H1 (cell line): ENCODE results near the gene CACNB2. TPM values are rescaled to one million over a fixed set of nuclear protein-coding genes. Genes with fewer than 3 reads are reported as not detected.
A peak's percentile ranks its signal among the peaks of the same experiment; 100 is the strongest.

Source experiments
- CTCF ChIA-PET: fragments of 300-600 bp; sonication (Branson Sonifier 250); formaldehyde crosslinking; loops from one replicate; lab custom pipeline; 2021; ENCODE audit not compliant: partially characterized antibody; lab: Charles Lee
- POLR2A ChIA-PET: fragments of 300-600 bp; sonication (Branson Sonifier 250); formaldehyde crosslinking; loops from one replicate; lab custom pipeline; 2021; ENCODE audit warnings: inconsistent platforms; ENCODE audit not compliant: partially characterized antibody; lab: Charles Lee
- DNase-seq, 2 experiments: peaks; one replicate each; pipeline versions ENCODE4 v3.0.0 to v3.0.0-alpha.2; 2010 to 2022; ENCODE audit warnings: low spot score in 2 of 2, low read depth in 1 of 2, mixed read lengths in 1 of 2
- FAIRE-seq: peaks from 2 replicates; lab custom pipeline; 2011; peaks lifted over from hg19 to GRCh38; lab: Jason Lieb, UNC
- H2AFZ ChIP-seq: 2 replicates; pipeline ENCODE4 v1.8.1; 2012; ENCODE audit warnings: low read length, inconsistent platforms
- H2AK5ac ChIP-seq: 2 replicates; pipeline ENCODE4 v1.6.1; 2013; ENCODE audit warnings: low read depth, low read length
- H2BK120ac ChIP-seq: replicated peaks from 2 replicates; pipeline ENCODE3; 2013; ENCODE audit warnings: low read depth, low read length, inconsistent platforms
- H2BK12ac ChIP-seq: 2 replicates; pipeline ENCODE4 v1.6.1; 2013; ENCODE audit warnings: low read depth, low read length
- H2BK15ac ChIP-seq: 2 replicates; pipeline ENCODE4 v1.6.1; 2013; ENCODE audit warnings: low read length
- H2BK20ac ChIP-seq: 2 replicates; pipeline ENCODE4 v1.6.1; 2013; ENCODE audit warnings: low read length
- H2BK5ac ChIP-seq: 2 replicates; pipeline ENCODE4 v1.6.1; 2013; ENCODE audit warnings: low read depth, low read length
- H3K14ac ChIP-seq: 2 replicates; pipeline ENCODE4 v1.6.1; 2013; ENCODE audit warnings: inconsistent platforms; ENCODE audit not compliant: insufficient read length
- H3K18ac ChIP-seq: 2 replicates; pipeline ENCODE4 v1.6.1; 2013; ENCODE audit warnings: low read length; ENCODE audit errors: extremely low read depth
- H3K23ac ChIP-seq: 2 replicates; pipeline ENCODE4 v1.6.1; 2013; ENCODE audit warnings: inconsistent platforms; ENCODE audit not compliant: insufficient read length
- H3K23me2 ChIP-seq: 2 replicates; pipeline ENCODE4 v1.6.1; 2013; ENCODE audit warnings: low read depth, low read length
- H3K27ac ChIP-seq: 2 replicates; pipeline ENCODE4 v1.6.1; 2011; ENCODE audit warnings: low read depth, low read length, inconsistent platforms
- H3K27me3 ChIP-seq, 4 experiments: replicated peaks in 1 of 4; 1 replicate in 1 of 4; 2 replicates in 3 of 4; pipeline versions ENCODE4 v1.6.1 to v1.8.1; 2011 to 2013; ENCODE audit warnings: low read length in 3 of 4, mild to moderate bottlenecking in 3 of 4, inconsistent platforms in 2 of 4, mixed read lengths in 2 of 4, moderate library complexity in 1 of 4; ENCODE audit not compliant: control insufficient read depth in 3 of 4, insufficient read depth in 3 of 4; ENCODE audit errors: extremely low read depth in 1 of 4
- H3K36me3 ChIP-seq, 4 experiments: 2 replicates each; pipeline versions ENCODE4 v1.6.1 to v1.8.1; 2011 to 2013; ENCODE audit warnings: mild to moderate bottlenecking in 4 of 4, low read length in 3 of 4, moderate library complexity in 2 of 4, control low read depth in 1 of 4, inconsistent platforms in 1 of 4; ENCODE audit not compliant: insufficient read depth in 4 of 4, control insufficient read depth in 2 of 4
- H3K4ac ChIP-seq: replicated peaks from 2 replicates; pipeline ENCODE3; 2013; ENCODE audit warnings: low read length, low read depth, mixed read lengths, inconsistent platforms; ENCODE audit not compliant: insufficient read length
- H3K4me1 ChIP-seq, 4 experiments: replicated peaks in 1 of 4; 1 replicate in 1 of 4; 2 replicates in 3 of 4; pipeline versions ENCODE4 v1.6.1 to v1.8.1; 2011 to 2013; ENCODE audit warnings: low read length in 3 of 4, inconsistent platforms in 2 of 4, mixed read lengths in 1 of 4; ENCODE audit not compliant: insufficient read depth in 4 of 4, control insufficient read depth in 3 of 4
- H3K4me2 ChIP-seq, 2 experiments: 2 replicates each; pipeline versions ENCODE4 v1.6.1 to v1.8.1; 2011 to 2013; ENCODE audit warnings: low read depth in 2 of 2, low read length in 2 of 2, control low read depth in 1 of 2, inconsistent platforms in 1 of 2, mild to moderate bottlenecking in 1 of 2; ENCODE audit not compliant: insufficient read depth in 1 of 2
- H3K4me3 ChIP-seq, 4 experiments: fragments of 200-600, 300-600 bp in 1 of 4; sonication (generic), shearing (Covaris generic), sonication (Bioruptor Twin) in 1 of 4; 2 replicates each; pipeline versions ENCODE4 v1.5.1 to v1.8.1; 2011 to 2016; ENCODE audit warnings: low read length in 4 of 4, low read depth in 3 of 4, control low read depth in 2 of 4, inconsistent platforms in 2 of 4, mild to moderate bottlenecking in 2 of 4, mixed read lengths in 1 of 4, moderate library complexity in 1 of 4; ENCODE audit not compliant: insufficient read depth in 2 of 4; ENCODE audit errors: extremely low read depth in 1 of 4
- H3K56ac ChIP-seq: replicated peaks from 2 replicates; pipeline ENCODE3; 2013; ENCODE audit warnings: low read depth, mild to moderate bottlenecking, mixed read lengths, low read length, inconsistent platforms; ENCODE audit not compliant: insufficient read length
- H3K79me1 ChIP-seq: 2 replicates; pipeline ENCODE4 v1.6.1; 2013; ENCODE audit warnings: low read depth, low read length, control low read depth
- H3K79me2 ChIP-seq, 2 experiments: 2 replicates each; pipeline versions ENCODE4 v1.6.1 to v1.8.1; 2012 to 2013; ENCODE audit warnings: low read length in 2 of 2, mild to moderate bottlenecking in 2 of 2, inconsistent platforms in 1 of 2; ENCODE audit not compliant: insufficient read depth in 2 of 2, control insufficient read depth in 1 of 2
- H3K9ac ChIP-seq, 4 experiments: replicated peaks in 1 of 4; 1 replicate in 1 of 4; 2 replicates in 3 of 4; pipeline versions ENCODE4 v1.6.1 to v1.8.1; 2011 to 2013; ENCODE audit warnings: low read depth in 3 of 4, low read length in 3 of 4, control low read depth in 2 of 4, mild to moderate bottlenecking in 2 of 4, moderate library complexity in 2 of 4, inconsistent platforms in 1 of 4; ENCODE audit errors: extremely low read depth in 1 of 4
- H3K9me3 ChIP-seq, 2 experiments: 2 replicates each; pipeline versions ENCODE4 v1.6.1 to v1.8.1; 2012 to 2013; ENCODE audit warnings: mild to moderate bottlenecking in 2 of 2, moderate library complexity in 2 of 2, control low read depth in 1 of 2, inconsistent platforms in 1 of 2, low read depth in 1 of 2, low read length in 1 of 2, mixed read lengths in 1 of 2; ENCODE audit not compliant: insufficient read depth in 2 of 2
- H4K20me1 ChIP-seq, 2 experiments: replicated peaks in 1 of 2; 2 replicates each; pipeline versions ENCODE3 to v1.8.1; 2011 to 2013; ENCODE audit warnings: inconsistent platforms in 2 of 2, low read length in 2 of 2, mild to moderate bottlenecking in 1 of 2; ENCODE audit not compliant: insufficient read depth in 2 of 2, control insufficient read depth in 1 of 2
- H4K5ac ChIP-seq: 2 replicates; pipeline ENCODE4 v1.6.1; 2013; ENCODE audit warnings: low read length, low read depth, mixed read lengths, inconsistent platforms; ENCODE audit not compliant: insufficient read length
- H4K8ac ChIP-seq: 2 replicates; pipeline ENCODE4 v1.8.0; 2013; ENCODE audit warnings: mild to moderate bottlenecking, moderate library complexity, low read length, inconsistent platforms; ENCODE audit not compliant: insufficient read depth; ENCODE audit errors: extremely low read depth
- H4K91ac ChIP-seq: replicated peaks from 2 replicates; pipeline ENCODE3; 2013; ENCODE audit warnings: low read length, mixed read lengths, inconsistent platforms; ENCODE audit not compliant: insufficient read length
- EP300 ChIP-seq, 2 experiments: IDR thresholded peaks; 1 replicate in 1 of 2; 2 replicates in 1 of 2; pipeline ENCODE4 v1.6.1; 2011 to 2012; ENCODE audit warnings: low read depth in 2 of 2, low read length in 2 of 2, mild to moderate bottlenecking in 2 of 2, borderline replicate concordance in 1 of 2, inconsistent platforms in 1 of 2, moderate library complexity in 1 of 2
- RXRA ChIP-seq: IDR thresholded peaks from 2 replicates; pipeline ENCODE4 v1.6.1; 2011; ENCODE audit warnings: low read depth, mild to moderate bottlenecking, low read length, moderate library complexity; ENCODE audit not compliant: insufficient read depth
- TEAD4 ChIP-seq: IDR thresholded peaks from 2 replicates; pipeline ENCODE4 v1.6.1; 2012; ENCODE audit warnings: low read depth, low read length, inconsistent platforms, mixed read lengths
- WGBS, 2 experiments: shearing (Covaris generic) in 1 of 2; methylation state at CpG; one replicate each; pipeline versions ENCODE4 v1.1.6 to v1.1.7; 2013 to 2015; ENCODE audit warnings: low lambda C conversion rate in 2 of 2, mixed read lengths in 2 of 2, inconsistent platforms in 1 of 2, low coverage in 1 of 2, missing lambda C conversion rate in 1 of 2; ENCODE audit not compliant: insufficient replicate concordance in 2 of 2, insufficient coverage in 1 of 2, insufficient read length in 1 of 2; ENCODE audit errors: extremely low coverage in 1 of 2, missing lambda C conversion rate in 1 of 2; 5-methylcytosine and 5-hydroxymethylcytosine counted together
- polyA plus RNA-seq, 7 experiments: library from polyadenylated mRNA; depleted of rRNA in 3 of 7; stranded (reverse) in 5 of 7; unstranded in 2 of 7; fragments of >200 nt in 5 of 7; fragments of 200-250 nt in 2 of 7; gene quantifications; 1 replicate in 5 of 7; 2 replicates in 1 of 7; 4 replicates in 1 of 7; pipeline versions ENCODE4 v1.2.1 to v1.2.3, GENCODE V29; 2011 to 2013; ENCODE audit warnings: missing spikeins in 2 of 7, mixed read lengths in 2 of 7
- total RNA-seq: library from RNA; stranded (reverse); fragmentation: NEBNext Ultra II Directional; extraction: Animal tissue kit (Norgen Biotek cat#: 25700); gene quantifications from 2 replicates; pipeline ENCODE4 v1.2.1, GENCODE V29; 2021

The CACNB2 gene
- total and polyA plus RNA-seq, 2 of the 8 experiments (the other 6 are each of a cell fraction or from before 2014, with no cell fraction given) = 2.4 to 3.2 TPM

GRCh38 chr10:18144928-18145327 is 4.7 kb downstream of the CACNB2 start:
- 76% methylated on average over 6 of the region's 6 CpGs; no CpG with 5 or more reads in 1 of the 2 experiments for whole genome bisulfite sequencing, 2 experiments
- no peak overlapping the region for H2AFZ ChIP-seq
- no peak overlapping the region for H2AK5ac ChIP-seq
- no peak overlapping the region for H4K8ac ChIP-seq
- no peak overlapping the region for H3K23ac ChIP-seq
- H3K27me3 ChIP-seq = peaks cover 0 to 14% (median 3%) of the 10 kb centered on the region in 4 experiments; a peak in 4 of 7 replicates
- H3K14ac ChIP-seq = no peak overlapping the region
- no peaks in the 10 kb centered on the region for H3K9me3 ChIP-seq
- no peak overlapping the region for H2BK120ac ChIP-seq
- peaks cover 0 to 4% (median under 1%) of the 10 kb centered on the region in 4 experiments; a peak in 3 of 7 replicates for H3K4me1 ChIP-seq
- H3K27ac ChIP-seq = no peak overlapping the region
- H3K4ac ChIP-seq = no peak overlapping the region
- no peak overlapping the region for H4K5ac ChIP-seq
- ChIA-PET POLR2A (no interaction called here), CTCF (no interaction called here)
- H2BK20ac ChIP-seq = no peak overlapping the region
- no peak overlapping the region for H3K4me2 ChIP-seq
- no peak overlapping the region for H3K4me3 ChIP-seq
- H2BK5ac ChIP-seq = no peak overlapping the region; the same call in 1 of the 2 replicates
- H3K18ac ChIP-seq = no peak overlapping the region
- DNase-seq = no peak
- H4K91ac ChIP-seq = no peak overlapping the region
- H3K79me1 ChIP-seq = no peaks in the 10 kb centered on the region; the same call in 1 of the 2 replicates
- H2BK15ac ChIP-seq = no peak overlapping the region
- H3K23me2 ChIP-seq = peaks cover 5% of the 10 kb centered on the region
- TF ChIP-seq RXRA (no peak), TEAD4 (no peak), EP300 (IDR thresholded peaks at IDR 0.05; ENCODE audit: borderline replicate concordance in 1 of 2, low read depth in 2 of 2, low read length in 2 of 2) (no peak)
- peak; percentile 42 for FAIRE-seq
- no peaks in the 10 kb centered on the region for H4K20me1 ChIP-seq
- H3K36me3 ChIP-seq = no peaks in the 10 kb centered on the region
- H3K56ac ChIP-seq = no peak overlapping the region
- H3K9ac ChIP-seq = no peak overlapping the region
- no peaks in the 10 kb centered on the region for H3K79me2 ChIP-seq
- no peak overlapping the region for H2BK12ac ChIP-seq
